Nucleus accumbens (tissue), 56 donors: ENCODE results near the gene GPR137.
A peak's percentile ranks its signal among the peaks of the same experiment; 100 is the strongest.
"Not testable (repeated sequence)": the region's sequence is repeated elsewhere in the genome, so short reads cannot be mapped to it uniquely, and the experiment has no call there.

ENCODE experiments used
- DNase-seq, 56 donors: peaks; one replicate each; lab custom pipeline; 2025; lab: John Stamatoyannopoulos, UW

Gene GPR137

GRCh38 chr11:64298966-64299846 lies 13.6 kb downstream of the GPR137 start:
- DNase-seq: peak in 53 of 56 donors; percentile 10 to 82 (median 59)

- peak in 4 of 56 donors; percentile 34 to 49 (median 44) for DNase-seq
Observed at GRCh38 chr11:64299847-64300648, 14.4 kb downstream of the GPR137 start, which contains the start of gene CATSPERZ. Gene CATSPERZ, plus strand, starts transcription at chr11:64300358. Its CDS starts 53 bp downstream, at chr11:64300411.

GRCh38 chr11:64303109-64304031 lies 17.7 kb downstream of the GPR137 start:
- no peak for DNase-seq

GRCh38 chr11:64304032-64304315 lies 18.3 kb downstream of the GPR137 start:
- no peak for DNase-seq

GRCh38 chr11:64304316-64305072 lies 18.8 kb downstream of the GPR137 start:
- DNase-seq: peak in 55 of 56 donors; percentile 42 to 95 (median 78)

GRCh38 chr11:64305075-64305690 lies 19.5 kb downstream of the GPR137 start, which contains the start of gene ESRRA:
Gene ESRRA, plus strand, starts transcription at chr11:64305524. Its CDS starts 1,656 bp downstream, at chr11:64307180.
- peak; percentile 82 to 100 (median 99) for DNase-seq

GRCh38 chr11:64305691-64306562 lies 20.3 kb downstream of the GPR137 start:
- DNase-seq: peak in 41 of 56 donors; percentile 18 to 83 (median 60)

- DNase-seq: peak in 1 of 56 donors; percentile 29
Observed at GRCh38 chr11:64306563-64306875, 20.9 kb downstream of the GPR137 start.

GRCh38 chr11:64306876-64307622 lies 21.4 kb downstream of the GPR137 start:
- DNase-seq: peak in 4 of 56 donors; percentile 21 to 59 (median 32)

GRCh38 chr11:64307795-64308194 lies 22.1 kb downstream of the GPR137 start:
- not testable (repeated sequence) for DNase-seq

- DNase-seq: no peak
Observed at GRCh38 chr11:64312947-64313346, 27.3 kb downstream of the GPR137 start.

GRCh38 chr11:64313491-64314145 lies 28.0 kb downstream of the GPR137 start:
- peak in 14 of 56 donors; percentile 18 to 69 (median 32) for DNase-seq

GRCh38 chr11:64314146-64314804 lies 28.6 kb downstream of the GPR137 start:
- DNase-seq: no peak

GRCh38 chr11:64314805-64315561 lies 29.3 kb downstream of the GPR137 start:
- DNase-seq: no peak
